HPDE6-E6E7 (cell line): Measurements from ENCODE around the gene RP9.
A peak's percentile ranks its signal among the peaks of the same experiment; 100 is the strongest.

Experiments
- DNase-seq: peaks from one replicate; pipeline ENCODE4 v3.0.0; 2011; ENCODE audit warnings: missing footprints; ENCODE audit errors: extremely low spot score

Gene RP9, protein sequence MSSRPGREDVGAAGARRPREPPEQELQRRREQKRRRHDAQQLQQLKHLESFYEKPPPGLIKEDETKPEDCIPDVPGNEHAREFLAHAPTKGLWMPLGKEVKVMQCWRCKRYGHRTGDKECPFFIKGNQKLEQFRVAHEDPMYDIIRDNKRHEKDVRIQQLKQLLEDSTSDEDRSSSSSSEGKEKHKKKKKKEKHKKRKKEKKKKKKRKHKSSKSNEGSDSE

DNA sequence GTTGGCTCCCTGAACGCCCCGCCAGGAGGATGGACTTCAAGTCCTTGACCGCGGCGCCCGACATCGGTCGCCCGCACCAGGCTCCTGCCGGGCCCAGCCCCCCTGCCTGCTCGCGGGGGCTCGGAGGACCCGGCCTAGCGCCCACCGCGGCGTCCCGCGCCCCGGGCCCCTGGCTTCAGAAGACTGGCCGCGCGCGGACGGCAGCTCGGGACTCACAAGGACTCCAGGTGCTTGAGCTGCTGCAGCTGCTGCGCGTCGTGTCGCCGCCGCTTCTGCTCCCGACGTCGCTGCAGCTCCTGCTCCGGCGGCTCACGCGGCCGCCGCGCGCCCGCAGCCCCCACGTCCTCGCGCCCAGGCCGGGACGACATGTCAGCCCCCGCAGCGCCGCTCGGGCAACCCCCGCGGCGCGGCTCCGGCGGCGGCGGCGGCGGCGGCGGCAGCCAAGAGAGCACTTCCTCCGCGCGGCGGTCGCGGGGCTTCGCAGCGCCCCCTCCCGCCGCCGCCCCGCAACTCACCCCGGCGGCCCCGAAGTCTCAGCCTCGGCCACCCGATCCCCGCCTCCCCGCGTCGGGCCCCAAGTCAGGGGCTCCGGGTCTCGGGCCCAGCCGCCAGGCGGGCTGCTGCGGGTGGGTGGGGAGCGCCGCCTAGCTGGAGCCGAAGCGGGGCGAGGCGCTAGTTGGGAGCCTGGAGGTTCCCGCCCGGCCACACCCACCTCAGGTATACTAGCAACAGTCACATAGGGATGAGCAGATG, at the start of gene RP9:
RP9 (minus strand) TSS at position 400 of the 753 bp plus-strand sequence; CDS start at position 368, 32 bp downstream.
- peak; percentile 48 for DNase-seq

DNA sequence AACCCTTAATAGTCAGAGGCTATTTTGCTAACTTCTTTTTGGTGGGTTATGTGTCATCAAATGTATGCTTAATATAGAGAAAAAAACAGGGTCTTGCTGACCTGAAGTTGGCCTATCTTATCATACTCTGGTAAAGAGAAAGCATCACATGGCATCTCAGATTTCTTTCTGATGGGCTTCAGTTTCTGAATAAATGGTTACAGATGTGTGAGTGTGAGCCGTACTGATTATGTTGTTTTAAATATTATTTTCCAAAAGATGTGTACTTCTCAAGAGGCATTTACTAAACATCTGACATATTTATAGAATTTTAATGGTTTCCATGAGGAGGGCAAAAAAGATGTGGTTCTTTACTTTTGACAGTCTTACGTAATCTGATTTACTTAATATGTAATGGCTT, 48.6 kb upstream of the RP9 start:
- DNase-seq, result no peak

DNA sequence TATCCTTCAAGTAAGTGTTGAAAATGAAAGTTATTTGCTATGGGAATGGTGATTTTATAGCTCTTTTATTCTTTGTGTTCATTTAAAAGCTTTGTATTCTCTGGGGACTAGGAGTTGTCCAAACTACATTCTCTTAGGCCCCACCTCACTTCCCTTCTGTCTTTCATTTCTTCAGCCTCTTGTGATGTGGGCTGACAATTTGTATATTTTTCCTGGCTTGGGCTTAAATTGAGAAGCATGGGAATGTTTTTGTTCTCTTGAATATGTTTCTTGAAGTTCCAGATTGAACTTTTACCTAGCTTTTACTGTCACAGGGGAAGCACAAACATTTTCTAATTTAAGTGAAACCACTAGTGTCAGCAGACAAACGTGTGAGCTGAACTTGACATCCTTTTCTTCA, 48.1 kb upstream of the RP9 start:
- no peak for DNase-seq

DNA sequence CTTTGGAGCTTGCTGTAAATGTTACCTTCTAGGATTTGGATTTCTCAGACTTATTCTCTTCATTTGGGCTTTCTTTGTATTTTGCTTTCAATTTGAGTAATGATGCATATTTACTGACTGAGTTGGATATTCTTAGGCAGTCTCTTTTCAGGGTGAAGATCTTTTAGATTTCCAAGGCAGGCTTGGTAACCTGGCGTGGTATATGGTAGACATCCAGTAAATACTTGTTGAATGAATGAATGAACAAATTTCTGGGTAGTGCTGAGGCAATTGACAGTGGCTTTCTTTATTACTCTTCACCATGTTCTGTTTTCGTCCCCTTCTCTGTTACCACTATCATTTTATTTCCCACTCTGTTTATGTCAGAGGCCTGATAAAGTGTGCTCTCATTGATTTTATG, 47.2 kb upstream of the RP9 start:
- DNase-seq, result no peak

DNA sequence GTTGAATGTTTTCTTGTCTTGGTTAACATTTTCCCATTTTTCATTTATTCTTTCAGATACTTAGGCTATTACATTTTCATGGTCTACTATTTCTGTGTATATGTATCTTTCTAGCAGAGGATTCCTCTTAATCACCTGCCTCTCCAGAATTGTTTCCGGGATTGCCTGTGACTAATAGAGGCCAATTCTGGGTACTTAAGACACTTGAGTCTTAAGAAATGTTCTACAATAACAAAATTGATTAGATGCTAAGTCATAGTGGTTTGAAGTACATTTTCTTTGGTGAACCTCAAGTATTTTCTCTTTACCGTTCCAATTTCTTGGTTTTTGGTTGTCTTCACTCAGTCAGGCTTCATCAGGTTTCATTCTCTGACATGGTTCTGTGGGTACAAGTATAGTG, 46.6 kb upstream of the RP9 start:
- DNase-seq, result no peak

DNA sequence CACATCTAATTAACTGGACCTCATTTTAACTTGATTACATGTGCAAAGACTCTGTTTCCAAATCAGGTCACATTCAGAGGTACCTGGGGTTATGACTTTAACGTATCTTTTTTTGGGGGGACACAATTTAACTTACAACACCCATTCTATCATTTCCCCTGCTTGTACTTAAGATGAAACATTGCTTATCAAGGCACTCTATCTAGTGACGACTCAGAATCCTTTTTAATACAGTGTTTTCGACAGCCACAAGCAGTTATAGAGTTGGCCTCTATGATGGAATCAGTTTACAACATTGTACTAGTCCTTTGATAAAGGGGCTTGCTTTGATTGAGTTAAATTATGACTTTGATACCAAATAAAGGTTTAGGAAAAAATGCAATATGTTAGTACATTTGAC, 42.9 kb upstream of the RP9 start:
- DNase-seq, result no peak

DNA sequence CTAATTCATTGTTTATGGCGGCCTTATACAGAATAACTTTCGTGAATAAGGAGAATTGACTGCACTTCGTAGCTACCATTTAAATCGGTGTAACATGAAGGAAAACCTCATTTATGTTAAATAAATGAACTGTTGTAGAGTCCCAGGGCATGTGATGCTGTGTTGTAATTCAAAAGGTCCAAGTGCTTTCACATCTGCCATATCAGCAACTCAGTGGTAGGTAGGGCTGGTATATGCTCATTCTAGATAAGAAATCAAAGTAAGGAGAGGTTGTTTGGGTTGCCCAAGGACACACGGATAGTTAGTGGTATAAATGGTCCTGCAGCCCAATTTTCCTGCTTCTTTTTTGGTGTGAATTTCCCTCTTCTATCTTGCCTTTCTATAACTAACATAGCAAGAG, 36.0 kb upstream of the RP9 start:
- DNase-seq, result no peak

DNA sequence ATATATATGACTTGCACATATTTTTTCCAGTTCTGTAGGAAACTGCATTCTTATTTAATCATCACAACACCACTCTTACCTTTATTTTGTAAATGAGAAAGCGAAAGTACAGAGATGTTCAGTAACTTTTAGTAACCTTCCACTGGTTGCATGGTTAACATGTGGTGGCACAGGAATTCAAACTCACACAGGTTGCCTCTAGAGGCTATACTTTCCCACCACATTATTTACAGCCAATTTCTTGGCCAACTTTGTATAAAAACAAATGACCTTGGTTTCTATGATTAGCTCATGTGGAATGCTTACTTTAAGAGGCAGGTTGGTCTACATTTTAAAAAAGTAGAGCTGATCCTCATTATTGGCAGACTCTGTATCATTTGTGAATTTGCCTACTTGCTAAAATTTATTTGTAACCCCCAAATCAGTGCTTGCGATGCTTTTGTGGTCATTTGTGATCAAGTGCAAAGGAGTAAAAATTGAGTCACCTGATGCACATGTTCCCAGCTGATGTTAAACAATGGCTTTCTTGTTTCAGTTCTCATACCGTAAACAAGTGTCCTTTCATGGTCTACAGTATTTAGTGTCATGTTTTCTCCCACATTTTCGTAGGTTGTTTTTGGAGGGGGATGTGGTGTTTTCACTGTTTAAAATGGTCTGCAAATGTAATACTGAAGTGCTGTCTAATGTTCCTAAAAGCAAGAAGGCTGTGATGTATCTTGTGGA, 35.0 kb upstream of the RP9 start:
- no peak for DNase-seq

DNA sequence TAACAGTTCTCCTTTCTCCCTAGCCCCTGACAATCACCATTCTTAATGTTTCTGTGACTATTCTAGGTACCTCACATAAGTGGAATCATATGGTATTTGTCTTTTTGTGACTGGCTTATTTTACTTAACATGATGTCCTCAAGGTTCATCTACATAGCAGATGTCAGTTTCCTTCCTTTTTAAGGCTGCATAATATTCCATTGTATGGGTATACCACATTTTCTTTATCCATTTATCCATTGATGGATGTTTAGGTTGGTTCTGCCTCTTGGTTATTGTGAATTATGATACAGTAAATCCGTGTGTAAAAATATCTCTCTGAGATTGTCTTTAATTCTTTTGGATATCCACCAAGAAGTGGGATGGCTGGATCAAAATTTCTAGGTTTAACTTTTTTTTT, 33.4 kb upstream of the RP9 start:
- DNase-seq, result no peak

DNA sequence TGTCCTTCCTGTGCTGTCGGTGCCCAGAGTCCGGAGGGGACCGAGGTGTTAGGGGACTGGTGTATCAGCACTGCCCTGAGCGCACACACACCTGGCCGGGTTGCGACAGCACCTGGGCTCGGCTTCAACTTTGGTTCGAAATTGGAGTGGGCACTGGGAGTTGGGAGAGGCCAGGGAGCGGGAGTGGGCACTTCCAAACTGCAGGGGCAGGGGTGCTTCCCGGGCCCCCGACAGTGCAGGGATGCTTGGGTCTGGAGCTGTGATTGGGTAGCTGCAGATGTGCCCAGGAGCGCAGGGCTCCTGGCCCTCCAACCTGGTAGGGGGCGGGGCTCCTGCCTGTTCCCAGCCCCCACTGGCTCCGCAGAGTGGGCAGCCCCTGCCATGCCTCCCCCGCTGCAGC, 27.9 kb upstream of the RP9 start:
- no peak for DNase-seq

DNA sequence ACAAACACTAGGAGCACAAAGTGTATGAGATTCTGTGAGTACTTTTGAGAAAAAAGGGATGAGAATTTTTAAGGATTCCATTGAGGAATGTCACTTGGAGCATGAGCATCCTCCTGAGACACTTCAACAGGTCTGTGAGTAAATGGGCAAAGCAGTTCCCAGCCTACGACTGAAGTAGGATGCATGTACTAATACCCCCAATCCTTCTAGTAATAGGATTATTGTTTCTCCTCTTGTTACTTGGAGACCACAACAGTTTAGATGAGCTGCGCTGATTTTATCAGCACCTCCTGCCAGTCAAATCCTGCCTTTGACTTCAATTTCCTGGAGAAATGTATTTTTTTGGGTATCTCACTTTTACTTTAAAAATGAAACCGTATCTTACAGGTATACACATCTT, 21.0 kb upstream of the RP9 start:
- DNase-seq, result no peak

DNA sequence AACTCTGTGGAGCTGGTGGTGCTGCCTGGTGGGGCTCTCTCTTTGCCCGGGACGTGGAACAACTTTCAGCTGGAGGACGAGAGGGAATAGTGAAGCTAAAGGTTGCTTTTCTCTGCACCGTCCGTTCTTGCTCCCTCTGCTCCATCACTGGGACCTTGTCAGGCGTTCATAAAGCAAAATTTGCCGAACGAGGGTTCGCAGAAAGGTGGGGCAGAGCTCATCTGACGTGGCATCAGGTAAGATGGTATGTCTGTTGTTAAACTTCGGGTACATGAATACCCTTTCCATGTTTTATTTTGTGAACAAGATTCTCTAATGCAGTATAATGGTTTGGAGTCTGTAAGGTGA, 20.6 kb upstream of the RP9 start:
- no peak for DNase-seq

DNA sequence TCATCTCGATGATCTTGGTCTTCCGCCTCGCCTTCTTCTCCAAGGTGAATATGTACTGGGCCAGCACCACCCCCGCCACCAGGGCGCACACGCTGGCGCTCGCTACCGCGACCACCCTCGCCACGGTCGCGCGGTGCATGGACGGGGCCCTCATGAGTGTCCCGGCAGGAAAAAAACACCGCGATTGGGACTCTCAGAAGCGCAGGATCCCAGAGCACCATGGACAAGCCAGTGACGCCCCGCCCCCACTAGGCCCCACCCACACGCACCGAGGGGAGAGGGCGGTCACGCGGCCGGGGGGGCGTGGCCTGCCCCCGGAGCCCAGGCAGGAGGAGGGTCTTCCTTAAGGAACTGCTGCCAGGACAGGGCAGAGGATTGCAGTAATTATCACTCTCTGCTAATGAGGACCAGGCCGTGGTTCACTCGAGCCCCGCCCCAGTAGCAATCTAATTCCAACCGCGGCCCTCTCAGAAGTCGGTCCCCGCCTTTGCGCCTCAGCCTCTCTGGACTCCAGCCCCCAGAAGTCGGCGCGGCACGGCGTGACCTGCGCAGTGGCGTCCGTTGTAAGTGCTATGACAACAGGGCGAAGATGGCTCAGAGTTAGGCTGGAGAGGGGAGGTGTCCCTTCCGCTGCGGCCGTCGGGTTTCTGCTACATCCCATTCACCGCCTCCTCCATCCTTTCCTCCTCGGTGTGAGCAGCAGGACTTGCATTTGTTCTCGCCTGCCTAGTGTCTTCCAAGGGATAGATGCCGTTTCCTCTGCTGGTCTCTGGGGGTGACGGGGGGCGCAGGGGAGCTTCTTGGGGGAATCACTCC, 20.0 kb upstream of the RP9 start, which contains the start of gene BBS9:
BBS9 (plus strand) TSS at position 575 of the 816 bp plus-strand sequence. CDS start 16,689 bp downstream, outside the sequence.
- DNase-seq, result peak; percentile 91

DNA sequence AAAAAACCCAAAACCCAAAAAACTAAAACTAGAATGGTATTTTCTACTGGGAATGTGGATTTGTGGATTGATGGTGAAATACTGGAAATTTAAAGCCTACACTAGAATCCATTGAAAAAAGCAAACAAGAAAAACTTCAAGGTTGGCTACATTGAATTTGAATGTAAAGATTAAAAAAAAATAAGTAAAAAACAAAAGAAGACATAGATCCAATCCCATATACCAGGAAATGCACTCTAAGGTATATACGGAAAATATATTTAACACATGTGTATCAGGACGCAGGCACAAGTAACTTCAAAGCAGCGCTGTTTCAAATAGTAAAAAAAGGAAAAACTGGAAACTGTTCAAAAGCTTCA, 19.4 kb upstream of the RP9 start:
- DNase-seq, result no peak

DNA sequence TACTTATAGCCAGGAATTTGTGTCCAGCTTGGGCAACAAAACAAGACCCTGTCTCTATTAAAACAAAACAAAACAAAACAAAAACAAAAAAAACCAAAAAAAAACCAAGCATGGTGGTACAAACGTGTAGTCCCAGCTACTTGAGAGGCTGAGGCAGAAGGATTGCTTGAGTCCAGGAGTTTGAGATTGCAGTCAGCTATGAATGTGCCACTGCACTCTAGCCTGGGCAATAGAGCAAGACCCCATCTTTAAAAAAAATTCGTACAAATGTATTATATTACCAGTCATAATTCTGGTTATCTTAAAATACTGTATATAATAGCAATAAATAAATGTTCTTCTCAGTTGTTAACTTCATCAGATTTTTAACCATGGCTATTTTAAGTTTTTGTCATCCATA, 17.9 kb upstream of the RP9 start:
- no peak for DNase-seq

DNA sequence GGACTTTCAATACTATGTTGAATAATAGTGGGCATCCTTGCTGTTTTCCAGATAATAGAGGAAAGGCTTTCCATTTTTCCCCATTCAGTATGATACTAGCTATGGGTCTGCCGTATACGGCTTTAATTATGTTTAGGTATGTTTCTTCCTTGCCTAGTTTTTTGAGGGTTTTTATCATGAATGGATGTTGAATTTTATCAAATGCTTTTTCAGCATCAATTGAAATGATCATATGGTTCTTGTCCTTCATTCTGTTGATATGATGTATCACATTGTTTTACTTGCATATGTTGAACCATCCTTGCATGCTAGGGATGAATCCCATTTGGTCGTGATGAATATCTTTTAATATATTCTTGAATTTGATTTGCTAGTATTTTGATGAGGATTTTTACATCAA, 9.2 kb upstream of the RP9 start:
- no peak for DNase-seq

DNA sequence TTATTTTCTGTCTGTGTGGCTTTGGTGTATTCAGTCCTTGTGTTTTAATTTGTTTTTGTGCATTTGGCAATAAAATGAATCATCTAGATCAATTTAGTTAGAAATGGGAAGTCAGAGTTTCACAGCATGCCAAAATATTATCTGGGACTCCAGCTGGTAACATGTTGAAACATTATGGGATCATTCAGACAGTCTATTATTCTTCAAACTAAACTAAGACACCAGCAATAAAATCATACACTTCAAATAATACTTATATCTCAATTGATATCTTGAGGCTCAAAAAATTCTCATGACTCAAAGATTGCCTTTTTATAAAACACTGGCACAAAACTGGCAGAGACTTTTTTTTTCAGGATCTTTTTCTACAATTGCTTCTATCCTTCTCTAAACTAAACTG, 5.8 kb upstream of the RP9 start:
- DNase-seq, result no peak

DNA sequence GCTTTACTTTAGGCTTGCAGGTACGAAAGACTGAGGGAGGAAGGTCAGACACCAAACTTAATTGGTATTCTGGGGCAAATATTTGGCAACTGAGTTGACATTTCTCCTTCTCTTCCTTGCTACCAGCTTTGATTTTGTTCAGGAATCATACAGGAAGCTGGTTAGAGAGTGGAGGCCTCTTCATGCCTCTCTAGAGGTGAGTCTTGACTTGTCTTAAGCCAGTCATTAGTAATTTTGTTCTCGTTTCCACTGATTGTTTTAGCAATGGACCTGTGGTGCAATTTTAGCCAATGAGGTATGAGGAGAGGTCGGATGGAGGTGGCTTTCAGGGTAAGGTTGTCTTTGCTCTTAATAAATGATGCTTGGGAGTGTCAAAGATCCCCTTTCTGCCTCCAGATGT, 2.4 kb upstream of the RP9 start:
- no peak for DNase-seq

DNA sequence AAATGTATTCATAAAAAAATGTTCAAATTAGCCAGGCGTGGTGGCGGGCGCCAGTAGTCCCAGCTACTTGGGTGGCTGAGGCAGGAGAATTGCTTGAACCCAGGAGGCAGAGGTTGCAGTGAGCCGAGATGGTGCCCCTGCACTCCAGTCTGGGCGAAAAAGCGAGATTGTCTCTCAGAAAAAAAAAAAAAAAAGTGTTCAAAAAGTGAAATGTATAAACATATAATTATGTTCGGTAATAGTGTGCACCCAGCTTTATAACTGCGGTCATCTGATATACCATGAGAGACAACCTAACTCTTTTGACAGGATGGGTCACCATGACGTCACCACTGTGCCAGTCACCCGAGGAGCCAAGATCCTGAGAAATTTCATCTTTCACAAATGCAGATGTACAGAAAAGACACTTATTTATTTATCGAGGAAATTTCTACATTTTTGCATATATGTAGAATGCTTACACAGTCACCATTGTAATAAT, 594 bp upstream of the RP9 start:
- DNase-seq, result no peak

DNA sequence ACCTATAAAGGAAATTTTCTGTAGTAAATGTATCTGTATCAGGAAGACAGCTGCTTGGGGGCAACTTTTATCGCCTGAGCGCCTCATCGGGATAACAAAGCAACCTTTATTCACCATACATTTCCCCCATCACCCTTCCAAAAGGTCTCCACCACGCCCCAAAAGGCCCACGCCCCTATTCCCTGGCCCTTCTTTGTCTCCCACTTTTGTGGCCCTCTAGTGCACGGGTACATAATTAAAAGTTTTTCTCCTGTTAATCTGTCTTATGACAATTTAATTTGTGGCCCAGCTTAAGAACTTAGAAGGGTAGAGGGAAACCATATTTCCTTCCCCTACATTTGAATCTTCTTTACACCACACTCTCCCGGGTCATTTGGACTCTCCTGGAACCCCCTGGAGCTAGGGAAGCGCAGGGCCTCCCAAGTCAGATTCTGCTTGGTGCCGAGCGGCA, 625 bp downstream of the RP9 start:
- peak; percentile 16 for DNase-seq

DNA sequence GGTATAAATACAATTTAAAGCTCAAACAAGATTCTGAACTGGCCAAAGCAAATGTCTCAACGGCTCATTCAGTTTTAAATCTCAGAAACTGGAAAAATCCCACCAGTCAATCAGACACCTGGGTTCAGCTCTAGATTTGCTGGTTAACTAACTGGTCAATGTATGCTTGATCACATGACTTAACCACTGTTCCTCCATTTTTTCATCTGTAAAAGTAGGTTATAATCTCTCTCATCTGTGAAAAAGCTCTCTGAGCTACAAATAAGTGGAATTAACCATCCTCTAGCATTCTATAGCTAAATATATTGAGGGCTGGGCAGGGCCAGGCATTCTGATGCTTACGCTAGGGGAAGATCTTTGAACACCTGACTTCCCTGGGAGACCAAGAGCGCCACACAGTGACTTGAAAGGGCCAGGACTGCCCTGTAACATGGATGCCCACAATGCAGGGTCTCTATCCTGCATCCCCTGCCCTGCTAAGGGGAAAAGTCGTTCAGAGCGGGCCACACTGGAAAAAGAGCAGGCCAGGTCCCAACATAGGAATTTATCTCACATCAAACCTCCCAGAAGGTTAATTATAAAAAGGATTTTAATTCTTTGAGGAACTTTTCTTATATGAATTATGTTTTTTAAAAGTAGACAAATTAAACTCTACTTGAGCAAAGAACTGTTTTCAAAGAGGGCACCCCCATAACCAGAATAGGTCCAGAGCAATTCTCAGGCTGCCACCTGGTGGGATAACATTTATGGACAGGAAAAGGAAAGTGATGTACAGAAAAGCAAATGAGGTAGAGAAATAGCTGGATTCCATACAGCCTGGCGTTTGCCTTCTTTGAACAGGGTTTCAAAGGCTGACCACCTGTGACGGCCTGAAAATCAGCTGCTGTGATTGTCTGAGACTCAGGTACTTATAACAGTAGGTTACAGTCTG, 1.8 kb downstream of the RP9 start:
- no peak for DNase-seq
